Right atrium auricular region (tissue), 2 donors: Measurements from ENCODE around the gene AFDN. TPM values are rescaled to one million over a fixed set of nuclear protein-coding genes. Genes with fewer than 3 reads are reported as not detected.
A peak's percentile ranks its signal among the peaks of the same experiment; 100 is the strongest.

Experiments
- DNase-seq: peaks from one replicate; pipeline ENCODE4 v3.0.0-alpha.2; 2019; ENCODE audit warnings: low spot score
- H3K27ac ChIP-seq, 2 donors: fragments of 200-600 bp; sonication (generic); 1 replicate in 1 of 2; 2 replicates in 1 of 2; pipeline ENCODE4 v1.5.1; 2016 to 2019
- H3K27me3 ChIP-seq, 2 donors: fragments of 200-600 bp; sonication (generic); one replicate each; pipeline versions ENCODE4 v1.5.1 to v1.6.0; 2017 to 2019
- H3K36me3 ChIP-seq: fragments of 200-600 bp; sonication (generic); one replicate; pipeline ENCODE4 v1.5.1; 2016
- H3K4me1 ChIP-seq, 2 donors: fragments of 200-600 bp; sonication (generic); one replicate each; pipeline versions ENCODE4 v1.5.1 to v1.6.0; 2017 to 2019
- H3K4me3 ChIP-seq, 2 donors: fragments of 200-600 bp; sonication (generic); 1 replicate in 1 of 2; 2 replicates in 1 of 2; pipeline ENCODE4 v1.5.1; 2017 to 2019; ENCODE audit warnings: mild to moderate bottlenecking in 1 of 2, moderate library complexity in 1 of 2
- H3K9me3 ChIP-seq, 2 donors: fragments of 200-600 bp; sonication (generic); one replicate each; pipeline ENCODE4 v1.5.1; 2019
- CTCF ChIP-seq, 2 donors: fragments of 200-600 bp; sonication (generic); IDR thresholded peaks; one replicate each; pipeline ENCODE4 v1.5.1; 2019; ENCODE audit warnings: antibody characterized with exemption in 2 of 2
- total RNA-seq, 2 donors: library from RNA; depleted of rRNA; stranded (reverse); fragments of >200 nt; gene quantifications; one replicate each; pipeline ENCODE4 v1.1.0, GENCODE V29; 2016

The AFDN gene
- total RNA-seq, 2 donors from 2014 or later: 51.6 to 51.8 TPM

DNA sequence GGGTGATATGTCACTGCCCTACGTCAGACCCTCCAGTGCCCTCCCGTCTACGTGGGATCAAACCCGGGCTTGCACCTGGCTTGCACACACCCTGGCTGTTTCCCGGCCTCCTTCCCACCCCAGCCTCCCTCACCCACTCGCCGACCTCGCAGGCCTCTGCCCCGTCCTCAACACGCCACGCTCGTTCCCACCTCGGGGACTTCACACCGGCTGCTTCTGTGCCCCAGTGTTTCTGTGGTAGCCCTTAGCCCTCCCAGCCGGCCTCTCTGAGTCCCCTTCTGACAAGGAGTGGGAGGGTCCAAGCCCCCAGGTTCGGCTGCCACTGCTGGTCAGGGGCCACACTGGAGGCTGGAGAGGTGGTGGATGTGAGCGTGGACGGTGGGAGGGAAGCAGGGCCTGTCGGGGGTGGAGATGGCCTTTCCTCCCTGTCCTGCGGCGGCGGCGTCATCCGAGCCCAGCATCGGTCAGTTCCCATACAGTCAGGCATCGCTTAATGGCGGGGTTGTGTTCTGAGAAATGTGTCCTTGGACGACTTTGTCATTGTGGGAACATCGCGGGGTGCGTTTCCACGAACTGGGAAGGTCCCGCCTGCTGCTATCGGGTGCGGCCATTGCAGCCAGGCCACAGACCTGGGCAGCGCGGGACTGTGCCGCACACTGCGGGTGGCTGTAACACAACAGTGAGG is 159.3 kb downstream of the AFDN start:
- no peaks in the 10 kb centered on the region for H3K9me3 ChIP-seq
- no peak for TF ChIP-seq CTCF (IDR thresholded peaks at IDR 0.05)
- no peaks in the 10 kb centered on the region for H3K36me3 ChIP-seq
- no peak overlapping the region for H3K27ac ChIP-seq
- DNase-seq: no peak
- no peak overlapping the region for H3K4me3 ChIP-seq
- no peaks in the 10 kb centered on the region for H3K4me1 ChIP-seq
- H3K27me3 ChIP-seq: no peaks in the 10 kb centered on the region

DNA sequence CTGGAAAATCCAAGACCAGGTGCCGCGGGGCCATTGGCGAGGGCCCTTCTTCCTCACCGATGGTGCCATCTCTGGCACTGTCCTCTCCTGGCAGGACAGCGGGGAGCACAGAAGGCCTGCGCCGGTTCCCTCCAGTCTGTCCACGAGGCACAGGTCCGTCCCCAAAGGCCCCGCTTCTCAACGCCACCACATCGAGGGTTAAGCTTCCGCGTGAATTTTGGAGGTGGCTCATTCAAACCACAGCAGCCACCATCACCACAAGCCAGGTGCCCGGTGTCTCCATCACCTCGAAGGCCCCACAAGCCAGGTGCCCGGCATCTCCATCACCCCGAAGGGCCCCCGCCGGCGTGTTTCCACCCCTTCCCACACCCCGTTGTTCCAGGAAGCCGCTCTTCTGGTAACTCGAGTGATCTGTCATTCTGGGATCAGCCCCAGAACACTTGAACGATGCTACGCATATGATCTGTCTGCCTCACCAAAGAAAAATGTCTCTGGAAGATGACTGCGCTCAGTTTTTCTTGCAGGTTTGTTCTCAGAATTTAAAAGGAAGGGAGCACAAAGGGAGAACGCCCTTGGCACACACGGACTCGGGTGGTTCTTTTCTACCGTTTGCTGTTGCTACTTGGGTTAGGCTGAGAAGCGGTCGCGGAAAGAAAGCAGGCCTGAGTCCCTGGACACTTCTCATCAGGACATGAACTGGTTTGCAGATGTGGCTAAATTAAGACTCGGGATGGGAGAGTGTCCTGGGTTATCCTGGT is 160.9 kb downstream of the AFDN start:
- peak overlapping the region; percentile 6 to 23 for H3K27ac ChIP-seq
- H3K9me3 ChIP-seq: no peaks in the 10 kb centered on the region
- DNase-seq: no peak
- no peaks in the 10 kb centered on the region for H3K36me3 ChIP-seq
- no peaks in the 10 kb centered on the region for H3K27me3 ChIP-seq
- H3K4me1 ChIP-seq: no peaks in the 10 kb centered on the region
- no peak overlapping the region for H3K4me3 ChIP-seq
- no peak for TF ChIP-seq CTCF (IDR thresholded peaks at IDR 0.05)

GRCh38 chr6:167988154-167988495 is 161.4 kb downstream of the AFDN start:
- Histone ChIP-seq H3K27ac (peak overlapping the region in 1 of 2 donors; percentile 6), H3K4me3 (no peak overlapping the region), H3K4me1 (no peaks in the 10 kb centered on the region), H3K9me3 (no peaks in the 10 kb centered on the region), H3K36me3 (no peaks in the 10 kb centered on the region), H3K27me3 (no peaks in the 10 kb centered on the region)
- DNase-seq: no peak
- TF ChIP-seq CTCF (IDR thresholded peaks at IDR 0.05): no peak

DNA sequence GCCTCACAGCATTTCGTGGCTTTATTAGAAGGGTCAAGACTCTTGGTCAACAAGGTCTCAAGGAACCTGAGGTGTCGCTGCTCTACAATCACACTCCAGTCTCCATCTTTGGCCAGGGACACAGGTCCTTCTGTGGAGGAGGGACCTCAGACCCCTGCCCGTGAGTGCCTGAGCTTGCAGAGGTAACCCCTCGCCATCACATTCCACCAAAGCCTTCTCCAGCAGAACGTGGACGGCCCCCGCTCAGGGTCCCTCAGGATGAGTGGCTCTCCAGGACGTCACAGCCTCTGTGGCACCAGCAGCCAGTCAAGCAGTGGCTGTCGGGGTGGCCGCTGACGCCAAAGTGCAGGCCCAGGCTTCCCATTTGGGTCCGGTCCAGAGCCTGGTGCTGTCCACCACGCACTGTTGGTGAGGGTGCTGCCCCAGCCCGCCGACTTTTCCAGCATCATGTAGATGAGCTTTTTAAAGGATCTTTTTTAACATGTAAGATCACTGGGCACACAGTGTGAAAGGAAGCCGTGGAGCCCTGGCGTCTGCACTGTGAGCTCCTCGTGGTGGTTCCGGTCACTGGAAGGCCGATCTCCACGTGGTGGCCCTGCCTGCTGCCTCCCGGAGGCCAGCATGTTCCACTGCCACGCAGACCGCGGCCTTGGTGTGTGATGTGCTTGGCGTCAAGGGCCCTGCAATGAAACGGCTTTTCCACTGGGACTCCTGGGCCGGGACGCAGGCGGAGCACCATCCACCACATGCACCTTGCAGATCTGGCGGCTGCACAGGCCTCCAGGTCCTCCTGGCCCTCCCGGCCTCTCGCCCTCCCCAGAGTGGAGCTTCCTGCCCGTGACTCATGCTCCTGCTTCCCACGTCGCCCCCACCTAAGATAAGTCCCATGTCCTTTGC is 162.5 kb downstream of the AFDN start:
- H3K4me1 ChIP-seq: peaks cover 0 to 5% of the 10 kb centered on the region in 2 donors
- H3K27me3 ChIP-seq: no peaks in the 10 kb centered on the region
- H3K27ac ChIP-seq: no peak overlapping the region
- no peak for DNase-seq
- no peak for TF ChIP-seq CTCF (IDR thresholded peaks at IDR 0.05)
- no peaks in the 10 kb centered on the region for H3K9me3 ChIP-seq
- H3K4me3 ChIP-seq: no peak overlapping the region
- H3K36me3 ChIP-seq: no peaks in the 10 kb centered on the region

DNA sequence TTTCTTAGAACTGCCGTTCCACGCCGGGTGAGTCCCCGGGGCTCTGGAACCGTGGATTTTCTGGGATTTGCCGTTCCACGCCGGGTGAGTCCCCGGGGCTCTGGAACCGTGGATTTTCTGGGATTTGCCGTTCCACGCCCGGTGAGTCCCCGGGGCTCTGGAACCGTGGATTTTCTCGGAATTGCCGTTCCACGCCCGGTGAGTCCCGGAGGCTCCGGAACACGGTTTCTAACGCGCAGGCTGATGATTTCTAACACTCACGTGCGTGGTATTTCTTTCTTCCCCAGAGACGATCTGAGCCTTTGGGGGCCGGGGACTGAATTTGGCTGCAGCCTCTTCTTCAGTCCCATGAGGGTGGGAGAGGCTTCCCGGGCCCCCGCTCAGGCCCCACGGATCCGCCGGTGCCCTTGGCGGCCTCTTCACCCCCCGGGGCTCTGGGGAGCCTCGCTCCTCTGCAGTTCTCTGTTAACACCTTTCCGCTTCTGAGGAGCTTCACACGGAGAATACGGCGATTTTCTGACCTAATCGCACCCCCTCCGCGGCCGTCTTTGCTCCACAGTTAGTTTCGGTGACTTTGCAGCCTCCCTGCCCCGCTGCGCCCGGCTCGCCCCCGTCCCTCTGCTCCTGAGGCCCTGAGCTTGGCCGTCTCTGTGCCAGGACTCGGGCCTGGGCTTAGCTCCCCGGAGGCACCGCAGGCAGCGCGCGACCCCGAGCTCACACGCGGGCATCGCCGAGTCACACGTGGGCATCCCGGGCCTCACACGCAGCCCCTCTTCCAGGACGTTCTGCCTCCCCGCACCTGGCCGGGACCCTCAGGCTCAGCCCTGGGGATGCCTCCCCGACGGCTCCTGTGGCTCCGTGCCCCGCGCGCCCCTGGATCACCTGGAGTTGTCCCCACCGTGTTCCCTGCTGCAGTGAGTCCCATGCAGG is 163.6 kb downstream of the AFDN start:
- no peak for TF ChIP-seq CTCF (IDR thresholded peaks at IDR 0.05)
- no peaks in the 10 kb centered on the region for H3K9me3 ChIP-seq
- H3K4me1 ChIP-seq: peaks cover 0 to 7% of the 10 kb centered on the region in 2 donors
- H3K36me3 ChIP-seq: no peaks in the 10 kb centered on the region
- no peaks in the 10 kb centered on the region for H3K27me3 ChIP-seq
- no peak overlapping the region for H3K4me3 ChIP-seq
- H3K27ac ChIP-seq: no peak overlapping the region
- DNase-seq: no peak
